GM18511 (cell line): Measurements from ENCODE around the gene OPHN1.
"Not testable (repeated sequence)": the region's sequence is repeated elsewhere in the genome, so short reads cannot be mapped to it uniquely, and the experiment has no call there.

ENCODE experiments used
- ATAC-seq: cut with Tn5 transposase; IDR thresholded peaks from one replicate; pipeline ENCODE4 v1.9.1; 2021; ENCODE audit warnings: mild to moderate bottlenecking, moderate library complexity; ENCODE audit not compliant: unreplicated experiment

The OPHN1 gene

GRCh38 chrX:68083510-68083909 lies 349.8 kb downstream of the OPHN1 start:
- no peak for ATAC-seq

- ATAC-seq: no peak
Measured at GRCh38 chrX:68079961-68080360, 353.3 kb downstream of the OPHN1 start.

- not testable (repeated sequence) for ATAC-seq
Measured at GRCh38 chrX:68078801-68079200, 354.5 kb downstream of the OPHN1 start.

GRCh38 chrX:68077378-68077777 lies 355.9 kb downstream of the OPHN1 start:
- no peak for ATAC-seq

GRCh38 chrX:68072041-68072440 lies 361.3 kb downstream of the OPHN1 start:
- no peak for ATAC-seq

DNA sequence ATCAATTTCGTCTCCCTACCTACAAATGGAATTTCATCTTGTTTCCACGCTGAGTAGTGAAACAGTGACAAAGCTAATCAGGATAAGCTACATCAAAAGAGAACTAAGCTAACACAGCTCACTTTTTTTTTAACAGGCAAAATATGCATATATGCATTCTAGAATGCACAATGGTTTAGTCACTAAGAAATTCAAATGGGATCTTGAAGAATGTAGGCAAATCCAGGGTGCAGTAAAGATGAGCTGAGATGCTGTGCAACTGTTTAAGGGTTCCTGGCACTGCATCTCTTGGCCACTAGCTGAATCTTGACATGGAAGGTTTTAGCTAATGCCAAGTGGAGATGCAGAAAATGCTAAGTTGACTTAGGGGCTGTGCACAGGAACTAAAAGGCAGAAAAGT lies 363.2 kb downstream of the OPHN1 start:
- not testable (repeated sequence) for ATAC-seq

DNA sequence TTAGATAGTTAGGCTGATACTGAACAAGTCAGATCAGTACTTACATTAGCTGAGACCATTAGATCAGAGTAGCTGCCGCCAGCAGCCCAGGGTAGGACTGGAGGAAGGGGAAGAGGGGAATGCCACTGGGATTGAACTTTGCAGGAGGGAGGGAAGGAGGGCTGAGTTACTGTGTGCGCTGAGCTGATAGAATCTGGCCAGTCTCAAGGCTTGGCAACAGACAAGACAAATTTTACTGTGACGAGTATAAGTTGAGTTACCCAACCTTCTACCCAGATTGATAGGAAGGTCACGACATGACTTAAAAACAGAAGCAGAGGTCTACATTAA lies 372.1 kb downstream of the OPHN1 start:
- ATAC-seq: no peak

- ATAC-seq: no peak
Measured at GRCh38 chrX:68060506-68061205, 372.6 kb downstream of the OPHN1 start.

- no peak for ATAC-seq
Measured at GRCh38 chrX:68059469-68059868, 373.8 kb downstream of the OPHN1 start.

DNA sequence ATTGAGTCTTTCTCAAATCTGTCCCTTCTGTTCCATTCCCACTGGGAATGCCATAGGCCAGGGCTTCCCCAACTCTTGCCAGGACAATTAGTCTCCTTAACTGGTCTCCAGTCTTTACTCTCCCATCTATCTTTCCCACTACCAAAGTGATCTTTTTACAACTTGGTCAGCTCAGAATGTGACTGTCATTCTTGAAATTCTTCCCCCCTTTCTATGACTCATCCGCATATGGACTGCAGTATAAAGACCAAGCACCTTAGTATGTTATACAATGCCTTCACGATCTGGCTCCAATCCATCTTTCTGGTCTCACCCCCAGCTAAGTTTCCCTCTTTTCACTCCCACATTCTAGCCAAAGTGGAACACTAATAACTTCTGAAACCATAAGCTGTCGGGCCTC lies 383.8 kb downstream of the OPHN1 start:
- no peak for ATAC-seq

- no peak for ATAC-seq
Measured at GRCh38 chrX:68048774-68049173, 384.5 kb downstream of the OPHN1 start.

- ATAC-seq: no peak
Measured at GRCh38 chrX:68045008-68045577, 388.2 kb downstream of the OPHN1 start.

DNA sequence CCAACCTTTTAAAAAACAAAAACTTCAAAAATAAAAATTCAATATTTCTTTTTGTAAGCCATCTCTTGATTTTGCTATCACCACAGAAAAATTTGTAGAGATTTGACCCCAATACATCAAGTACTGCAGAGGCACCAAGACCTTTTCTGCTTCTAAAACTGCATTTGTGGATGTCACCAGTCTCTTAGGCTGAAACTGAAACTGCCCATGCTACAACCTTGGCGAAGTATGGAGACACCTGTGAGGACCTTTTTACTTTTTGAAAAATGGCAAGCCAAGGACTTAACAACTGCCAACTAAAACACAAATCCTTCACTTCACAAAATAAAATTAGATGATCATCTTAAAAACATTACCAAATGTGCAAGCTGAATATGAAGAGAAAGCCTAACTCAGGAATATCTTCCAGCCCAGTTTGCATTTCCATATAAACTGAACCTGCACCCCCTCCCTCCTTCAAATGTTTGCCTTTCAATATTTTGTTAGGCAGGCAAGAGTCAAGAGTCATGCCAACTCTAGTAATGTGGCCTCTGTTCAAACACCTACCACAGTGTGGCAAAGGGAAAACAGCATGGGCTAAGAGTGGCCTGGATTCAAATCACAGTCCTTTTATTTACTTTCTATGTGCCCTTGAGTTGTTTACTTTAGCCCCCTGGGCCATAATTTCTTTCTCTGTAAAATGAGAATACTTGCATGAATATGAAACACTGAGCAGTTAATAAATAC lies 389.4 kb downstream of the OPHN1 start:
- ATAC-seq: no peak

DNA sequence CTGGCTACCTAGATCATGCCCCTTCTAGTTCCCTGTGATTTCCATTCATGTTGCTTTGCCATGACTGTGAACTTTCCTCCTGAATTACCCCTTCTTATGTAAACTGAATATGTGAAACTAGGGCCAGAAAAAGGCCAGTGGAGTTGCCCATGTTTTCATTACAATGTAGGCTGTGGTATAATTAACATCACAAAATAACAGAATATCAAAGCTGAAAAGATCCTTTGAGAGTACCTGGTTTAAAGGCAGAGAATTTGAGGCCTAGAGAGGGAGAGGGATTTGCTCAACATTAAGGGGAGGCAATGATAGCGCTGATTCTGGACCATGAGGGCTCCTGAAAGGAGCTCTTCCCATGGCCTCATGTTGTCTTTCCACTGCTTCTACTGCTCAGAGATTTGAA lies 392.2 kb downstream of the OPHN1 start:
- ATAC-seq: no peak

- ATAC-seq: peak; percentile 72
Measured at GRCh38 chrX:68018248-68019203, 414.8 kb downstream of the OPHN1 start.

GRCh38 chrX:67998540-67998939 lies 434.8 kb downstream of the OPHN1 start:
- ATAC-seq: no peak
